Fibroblast of lung (primary cell): Measurements from ENCODE around the gene SP140L. TPM values are rescaled to one million over a fixed set of nuclear protein-coding genes. Genes with fewer than 3 reads are reported as not detected.
"Not testable (repeated sequence)": the region's sequence is repeated elsewhere in the genome, so short reads cannot be mapped to it uniquely, and the experiment has no call there.

Experiments used
- DNase-seq, 2 donors: peaks; one replicate each; pipeline versions ENCODE4 v3.0.0 to v3.0.0-alpha.2; 2010; ENCODE audit warnings: low read depth in 2 of 2
- H2AFZ ChIP-seq: 2 replicates; pipeline ENCODE4 v1.5.1; 2012; ENCODE audit warnings: low read length, control low read depth, inconsistent platforms
- H3K27ac ChIP-seq: 2 replicates; pipeline ENCODE4 v1.5.1; 2011; ENCODE audit warnings: low read length, control low read depth; ENCODE audit not compliant: insufficient read depth
- H3K27me3 ChIP-seq: 2 replicates; pipeline ENCODE4 v1.5.1; 2011; ENCODE audit warnings: mild to moderate bottlenecking, low read length; ENCODE audit not compliant: control insufficient read depth, insufficient read depth
- H3K36me3 ChIP-seq: 2 replicates; pipeline ENCODE4 v1.5.1; 2011; ENCODE audit warnings: low read length; ENCODE audit not compliant: control insufficient read depth, insufficient read depth
- H3K4me1 ChIP-seq: 2 replicates; pipeline ENCODE4 v1.5.1; 2011; ENCODE audit warnings: low read length; ENCODE audit not compliant: control insufficient read depth, insufficient read depth; ENCODE audit errors: extremely low read depth
- H3K4me2 ChIP-seq: 2 replicates; pipeline ENCODE4 v1.5.1; 2011; ENCODE audit warnings: low read length, control low read depth; ENCODE audit not compliant: insufficient read depth; ENCODE audit errors: extremely low read depth
- H3K4me3 ChIP-seq, 4 experiments: fragments of 200-600 bp in 1 of 4; sonication (generic) in 1 of 4; replicated peaks in 1 of 4; 2 replicates each; pipeline ENCODE4 v1.5.1; 2011 to 2016; ENCODE audit warnings: low read length in 4 of 4, low read depth in 3 of 4, mild to moderate bottlenecking in 3 of 4, control low read depth in 2 of 4, inconsistent platforms in 1 of 4, mixed read lengths in 1 of 4; ENCODE audit not compliant: insufficient read depth in 1 of 4; ENCODE audit errors: control extremely low read depth in 1 of 4
- H3K79me2 ChIP-seq: 2 replicates; pipeline ENCODE4 v1.5.1; 2012; ENCODE audit warnings: mild to moderate bottlenecking, low read length, inconsistent platforms; ENCODE audit not compliant: control insufficient read depth, insufficient read depth
- H3K9ac ChIP-seq: 2 replicates; pipeline ENCODE4 v1.5.1; 2011; ENCODE audit warnings: mild to moderate bottlenecking, low read length, control low read depth; ENCODE audit not compliant: insufficient read depth
- H3K9me3 ChIP-seq: 2 replicates; pipeline ENCODE4 v1.5.1; 2012; ENCODE audit warnings: low read depth, low read length; ENCODE audit not compliant: control insufficient read depth, insufficient read depth
- H4K20me1 ChIP-seq: 2 replicates; pipeline ENCODE4 v1.5.1; 2011; ENCODE audit warnings: low read length; ENCODE audit not compliant: control insufficient read depth, insufficient read depth; ENCODE audit errors: extremely low read depth
- CTCF ChIP-seq, 2 donors: IDR thresholded peaks in 1 of 2; conservative IDR thresholded peaks in 1 of 2; 1 replicate in 1 of 2; 2 replicates in 1 of 2; pipeline ENCODE4 v1.5.1; 2011 to 2012; ENCODE audit warnings: low read length in 2 of 2, control low read depth in 1 of 2, inconsistent platforms in 1 of 2, low read depth in 1 of 2, mild to moderate bottlenecking in 1 of 2
- EZH2 ChIP-seq: IDR thresholded peaks from 2 replicates; pipeline ENCODE4 v1.5.1; 2012; ENCODE audit warnings: low read length, control low read depth, mild to moderate bottlenecking; ENCODE audit errors: missing control alignments
- polyA plus RNA-seq, 2 donors: library from polyadenylated mRNA; depleted of rRNA in 1 of 2; stranded (reverse) in 1 of 2; unstranded in 1 of 2; fragments of >200 nt; gene quantifications; 2 replicates each; pipeline ENCODE4 v1.2.1, GENCODE V29; 2011 to 2012; ENCODE audit warnings: missing spikeins in 1 of 2
- total RNA-seq: library from RNA; depleted of rRNA; stranded (reverse); fragments of >200 nt; gene quantifications from 2 replicates; pipeline ENCODE4 v1.2.1, GENCODE V29; 2014

The SP140L gene
- total and polyA plus RNA-seq, 2 donors (not counting 1 experiment from before 2014, with no cell fraction given): 10.9 to 16.9 TPM

DNA sequence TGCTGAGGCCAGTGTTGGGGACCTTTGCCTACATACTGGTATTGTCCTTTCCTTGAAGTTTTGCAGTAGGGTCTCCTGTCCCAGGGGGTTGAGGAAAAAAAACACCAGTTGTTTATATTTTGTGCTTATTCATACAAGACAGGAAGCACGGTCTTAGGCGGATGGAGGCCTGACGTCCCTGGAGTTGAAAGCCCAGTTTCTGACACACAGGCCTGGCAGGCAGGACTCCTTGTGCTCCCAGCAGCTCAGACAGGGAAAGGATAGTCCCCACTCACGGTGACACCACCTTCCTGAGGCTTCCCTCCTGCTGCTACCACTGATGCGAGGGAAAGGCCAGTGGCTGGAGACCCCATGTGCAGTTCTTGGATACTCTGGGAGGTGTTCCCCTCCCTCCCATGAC lies 73.5 kb downstream of the SP140L start:
- no peak for DNase-seq
- TF ChIP-seq CTCF (conservative IDR thresholded peaks at IDR 0.05 in 1 of 2, IDR thresholded peaks at IDR 0.05 in 1 of 2; ENCODE audit: low read depth in 1 of 2, low read length in 2 of 2) (no peak), EZH2 (no peak)
- no peak overlapping the region for H2AFZ ChIP-seq
- H3K27me3 ChIP-seq: no peaks in the 10 kb centered on the region
- no peak overlapping the region for H3K4me2 ChIP-seq
- no peaks in the 10 kb centered on the region for H3K36me3 ChIP-seq
- H3K4me3 ChIP-seq: no peak overlapping the region
- H3K9ac ChIP-seq: no peak overlapping the region
- H3K79me2 ChIP-seq: no peaks in the 10 kb centered on the region
- H4K20me1 ChIP-seq: no peaks in the 10 kb centered on the region
- no peaks in the 10 kb centered on the region for H3K9me3 ChIP-seq
- no peak overlapping the region for H3K27ac ChIP-seq
- no peaks in the 10 kb centered on the region for H3K4me1 ChIP-seq

- H3K9me3 ChIP-seq, H3K79me2 ChIP-seq, H2AFZ ChIP-seq, H3K27ac ChIP-seq, H3K9ac ChIP-seq, DNase-seq, H3K4me2 ChIP-seq, H3K36me3 ChIP-seq, H3K4me1 ChIP-seq, H3K27me3 ChIP-seq, H3K4me3 ChIP-seq, H4K20me1 ChIP-seq: not testable (repeated sequence)
Observed at GRCh38 chr2:230401026-230401425, 74.0 kb downstream of the SP140L start.

GRCh38 chr2:230403746-230404145 lies 76.8 kb downstream of the SP140L start:
- DNase-seq: no peak

More at GRCh38 chr2:230403746-230404145, 76.8 kb downstream of the SP140L start:
- Histone ChIP-seq H3K27me3 (no peaks in the 10 kb centered on the region), H3K4me1 (peaks cover 4% of the 10 kb centered on the region), H3K9me3 (no peaks in the 10 kb centered on the region), H3K79me2 (no peaks in the 10 kb centered on the region), H3K4me3 (no peak overlapping the region), H3K4me2 (no peak overlapping the region), H3K9ac (no peak overlapping the region), H3K27ac (no peak overlapping the region), H2AFZ (no peak overlapping the region), H3K36me3 (no peaks in the 10 kb centered on the region), H4K20me1 (no peaks in the 10 kb centered on the region)
- no peak for TF ChIP-seq CTCF (conservative IDR thresholded peaks at IDR 0.05 in 1 of 2, IDR thresholded peaks at IDR 0.05 in 1 of 2; ENCODE audit: low read depth in 1 of 2, low read length in 2 of 2)
- TF ChIP-seq EZH2: no peak
